Muscle of arm (tissue), 12 donors: ENCODE results near the gene GLO1. TPM values are rescaled to one million over a fixed set of nuclear protein-coding genes. Genes with fewer than 3 reads are reported as not detected.
"Not testable (repeated sequence)": the region's sequence is repeated elsewhere in the genome, so short reads cannot be mapped to it uniquely, and the experiment has no call there.

Source experiments
- DNase-seq: peaks from one replicate; pipeline ENCODE4 v3.0.0-alpha.2; 2013
- polyA plus RNA-seq, 12 donors: library from polyadenylated mRNA; unstranded; fragments of 120-200 nt; gene quantifications; one replicate each; pipeline ENCODE4 v1.2.1, GENCODE V29; 2013; ENCODE audit not compliant: insufficient read length in 12 of 12

Gene GLO1
- polyA plus RNA-seq, 12 donors = 102 to 159 (median 134) TPM; not detected in 1

DNA sequence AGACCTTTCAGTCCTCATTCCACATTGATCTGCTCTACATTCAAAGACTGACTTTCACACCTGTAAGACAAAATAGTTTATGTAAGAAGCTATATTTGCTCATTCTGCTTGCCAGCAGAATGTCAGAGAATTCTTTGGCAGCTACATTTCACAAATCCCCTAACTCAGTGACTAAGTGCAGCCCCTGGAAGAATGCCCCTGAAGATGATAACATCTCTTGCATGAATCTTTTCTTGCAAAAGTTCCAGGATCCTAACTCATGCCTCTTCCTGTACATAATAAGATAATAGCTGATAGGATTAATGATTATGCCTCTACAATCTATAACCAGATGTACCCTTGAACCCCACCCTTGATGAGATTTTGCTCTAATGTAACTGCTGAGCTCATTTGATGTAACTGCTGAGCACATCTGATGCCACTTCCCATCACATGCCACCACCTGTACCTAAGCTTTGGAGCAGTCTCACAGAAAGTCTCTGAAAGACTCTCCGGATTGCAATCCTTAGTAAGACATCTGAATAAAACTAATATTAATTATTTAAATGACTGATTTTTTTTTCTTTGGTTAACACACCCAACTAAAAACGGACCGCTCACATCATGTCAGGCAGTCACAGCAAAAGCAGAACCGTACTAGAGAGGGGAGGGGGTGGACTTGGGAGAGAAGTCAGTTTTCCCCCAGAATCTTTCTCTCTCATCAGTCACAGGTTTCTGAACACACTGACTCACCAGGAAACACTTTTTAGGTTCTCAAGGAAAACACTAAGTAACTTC is 11.5 kb upstream of the GLO1 start:
- DNase-seq = no peak

GRCh38 chr6:38713812-38714211 is 10.9 kb upstream of the GLO1 start:
- DNase-seq = no peak

DNA sequence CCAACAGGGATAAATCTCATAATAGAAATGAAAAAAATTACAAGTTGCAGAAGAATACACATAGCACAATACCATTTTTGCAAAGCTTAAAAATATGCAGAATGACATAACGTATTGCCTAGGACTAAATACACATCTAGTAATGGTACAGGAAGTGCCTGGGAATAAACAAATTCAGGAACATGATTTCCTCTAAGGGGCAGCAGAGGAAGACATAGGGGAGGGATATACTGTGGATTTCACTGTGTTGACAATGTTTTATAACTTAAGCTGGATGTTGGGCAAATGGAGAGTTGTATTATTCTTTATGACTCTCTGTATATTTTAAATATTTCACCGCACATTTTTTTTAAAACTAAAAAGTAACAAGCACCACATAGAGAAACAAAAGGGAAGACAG is 5.6 kb upstream of the GLO1 start:
- no peak for DNase-seq

- DNase-seq = no peak
Measured at GRCh38 chr6:38705924-38706323, 3.0 kb upstream of the GLO1 start.

GRCh38 chr6:38703949-38704590 is 1.1 kb upstream of the GLO1 start:
- no peak for DNase-seq

- DNase-seq = no peak
Measured at GRCh38 chr6:38701551-38701950, 1.4 kb downstream of the GLO1 start.

- not testable (repeated sequence) for DNase-seq
Measured at GRCh38 chr6:38699702-38700101, 3.2 kb downstream of the GLO1 start.

- no peak for DNase-seq
Measured at GRCh38 chr6:38697846-38698245, 5.1 kb downstream of the GLO1 start.

DNA sequence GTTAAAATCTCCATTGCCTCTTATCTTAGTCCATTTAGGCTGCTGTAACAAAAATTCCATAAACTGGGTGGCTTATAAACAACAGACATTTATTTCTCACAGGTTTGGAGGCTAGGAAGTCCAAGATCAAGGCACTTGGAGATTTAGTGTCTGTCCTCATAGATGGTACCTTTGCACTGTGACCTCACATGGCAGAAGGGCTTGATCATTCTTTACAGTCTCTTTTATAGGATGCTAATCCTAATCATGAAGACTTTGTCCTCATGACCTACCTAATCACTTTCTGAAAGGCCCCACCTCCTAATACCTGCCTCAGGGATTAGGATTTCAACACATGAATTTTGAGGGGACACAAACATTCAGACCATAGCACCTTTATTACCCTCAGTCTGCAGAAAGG is 6.6 kb downstream of the GLO1 start:
- no peak for DNase-seq

DNA sequence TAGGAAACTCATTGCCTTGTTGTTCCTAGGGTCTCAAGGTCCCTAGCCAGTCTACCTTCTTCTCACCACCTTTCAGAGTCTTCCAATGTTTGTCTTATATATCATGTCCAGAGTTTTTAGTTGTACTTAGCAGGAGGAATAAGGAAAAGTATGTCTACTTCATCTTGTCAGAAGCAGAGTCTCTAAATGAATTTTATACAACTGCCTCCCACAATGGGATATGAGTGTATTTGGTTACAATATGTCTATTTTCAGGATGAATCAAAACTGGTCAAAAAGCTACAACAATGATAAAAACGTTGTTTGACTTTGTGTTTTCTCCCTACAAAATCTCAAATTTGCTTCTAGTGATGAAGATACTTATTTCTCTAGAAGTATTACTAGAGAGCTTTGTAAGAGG is 7.0 kb downstream of the GLO1 start:
- DNase-seq = no peak

DNA sequence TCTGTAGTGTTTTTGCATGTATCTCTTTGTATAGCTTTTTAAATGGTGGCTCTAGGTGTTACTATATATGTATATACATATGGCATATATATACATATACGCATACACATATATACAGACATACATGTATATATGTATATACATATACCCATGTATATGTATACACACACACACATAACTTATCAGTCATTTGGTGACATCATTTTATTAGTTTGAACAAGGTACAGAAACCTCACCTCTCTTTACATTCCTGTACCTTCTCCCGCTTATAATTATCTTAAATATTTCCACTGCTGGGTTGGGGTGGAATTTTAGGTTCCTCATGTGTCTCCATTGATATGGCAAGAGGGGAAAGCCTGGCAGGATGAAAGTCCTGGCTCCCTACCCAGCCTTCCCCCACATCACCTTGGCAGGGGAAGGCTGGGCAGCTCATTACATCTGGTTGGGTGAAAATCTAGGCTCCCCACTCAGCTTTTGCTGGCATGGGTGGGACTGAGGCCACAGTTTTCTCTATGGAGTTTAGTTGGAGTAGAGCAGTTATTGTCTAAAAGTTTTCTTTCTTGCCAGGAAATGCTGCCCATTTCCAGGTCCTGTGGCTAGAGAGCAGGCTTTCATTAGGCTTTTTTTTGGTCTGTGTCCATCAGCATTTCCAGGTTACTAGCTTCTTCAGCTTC is 7.6 kb downstream of the GLO1 start:
- no peak for DNase-seq

DNA sequence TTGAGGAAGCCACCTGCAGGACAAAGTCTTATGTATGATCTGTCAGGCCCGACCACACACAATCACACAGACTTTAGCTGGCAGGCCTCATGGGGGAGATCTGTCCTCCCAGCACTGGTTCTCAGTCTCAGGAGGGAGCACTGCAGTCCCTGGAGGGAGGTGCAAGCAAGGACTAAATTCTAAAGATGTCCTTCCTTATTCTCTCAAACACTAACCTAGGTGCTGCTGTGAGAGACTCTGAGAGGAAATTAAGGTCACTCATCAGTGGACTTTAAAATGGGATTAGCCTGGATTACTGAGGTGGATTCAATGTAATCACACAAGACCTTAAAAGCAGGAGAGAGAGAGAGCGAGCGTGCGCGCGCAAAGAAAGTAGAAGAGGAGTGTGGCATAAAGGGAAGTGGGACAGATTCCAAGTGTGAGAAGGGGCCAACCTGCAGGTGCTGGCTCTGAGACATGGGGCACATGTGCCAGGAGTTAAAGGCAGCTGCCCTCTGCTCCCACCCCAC is 14.3 kb downstream of the GLO1 start:
- DNase-seq = no peak

DNA sequence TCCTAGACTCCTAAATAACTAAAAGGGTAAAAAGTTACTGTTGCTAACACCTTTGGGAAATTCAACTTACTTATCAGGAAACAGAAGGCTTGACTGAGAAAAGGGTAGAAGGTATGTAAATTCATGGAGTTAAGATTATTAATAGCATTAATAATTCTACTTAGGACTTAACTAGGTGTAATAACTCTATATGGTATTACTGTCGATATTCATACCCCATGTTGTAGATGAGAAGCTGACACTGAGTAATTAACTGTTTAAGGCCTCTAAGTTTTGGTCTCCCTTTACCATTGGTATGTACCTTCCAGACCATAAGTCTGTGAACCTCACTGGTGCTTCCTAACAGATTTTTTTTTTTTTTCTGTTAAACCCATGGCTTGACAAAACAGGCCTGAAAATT is 15.4 kb downstream of the GLO1 start:
- no peak for DNase-seq

DNA sequence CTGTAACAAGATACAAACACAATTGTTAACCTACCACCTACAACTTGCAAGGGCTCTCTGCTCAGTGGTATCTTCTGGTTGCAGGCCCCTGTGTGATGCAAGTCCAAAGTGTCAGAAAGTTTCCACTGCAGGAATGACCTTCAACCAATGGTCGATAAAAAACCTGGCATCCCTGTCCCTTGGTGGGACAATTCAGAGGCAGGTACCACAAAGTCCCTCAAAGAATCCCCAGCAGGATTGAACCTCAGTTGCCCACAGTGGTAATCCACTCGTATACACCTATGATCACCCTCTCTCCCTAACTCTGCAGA is 15.9 kb downstream of the GLO1 start:
- no peak for DNase-seq

DNA sequence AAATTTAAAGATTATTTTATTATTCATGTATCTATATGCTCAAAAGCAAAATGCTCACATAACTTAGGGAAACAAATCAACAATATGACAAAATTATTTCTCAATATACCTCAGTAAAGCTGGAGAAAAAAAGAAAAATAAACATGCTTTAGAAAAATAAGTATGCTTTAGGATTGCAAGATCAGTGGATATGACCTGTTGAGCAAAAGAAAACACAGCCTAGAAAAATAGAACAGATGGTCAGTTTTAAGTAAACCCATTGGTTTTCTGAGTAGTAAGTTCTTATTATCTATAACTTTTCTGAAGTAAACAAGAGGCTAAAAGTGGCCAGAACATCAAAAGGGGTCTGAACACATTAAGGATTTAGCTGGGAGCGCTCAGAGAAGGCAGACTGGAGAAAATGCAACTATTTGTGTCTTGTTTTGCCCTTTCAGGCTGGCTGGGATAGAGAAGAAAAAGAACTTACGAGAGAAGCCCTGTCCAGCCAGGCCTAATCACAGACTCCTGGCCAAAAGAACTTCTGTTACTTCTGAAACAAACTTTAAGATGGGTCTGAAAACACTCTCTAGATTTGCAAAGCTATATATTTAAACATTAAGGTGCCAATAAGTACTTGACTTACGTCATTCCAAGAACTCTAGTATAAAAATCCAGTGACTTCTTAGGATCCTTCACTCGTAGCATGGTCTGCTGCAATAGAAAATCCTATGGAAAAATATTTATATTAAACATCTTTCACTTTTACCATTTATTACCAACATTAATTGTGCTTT is 16.5 kb downstream of the GLO1 start:
- DNase-seq = no peak

DNA sequence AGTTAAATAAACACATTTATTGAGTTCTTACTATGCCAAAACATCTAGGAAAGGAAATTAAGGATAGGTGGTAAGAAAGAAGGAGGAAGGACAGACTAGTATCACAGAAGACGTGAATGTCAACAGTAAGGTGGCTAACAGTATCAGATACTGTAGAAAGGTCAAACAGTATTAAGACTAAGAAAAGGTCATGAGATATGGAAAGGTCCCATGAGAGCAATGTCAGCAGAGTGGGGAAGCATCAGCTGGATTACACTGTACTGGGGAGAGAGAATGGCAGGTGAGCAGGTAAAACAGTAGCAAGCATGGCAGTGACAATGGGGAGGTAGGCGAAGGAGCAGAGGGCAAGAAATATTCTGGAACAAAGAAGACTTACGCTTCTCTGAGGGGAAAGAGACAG is 18.0 kb downstream of the GLO1 start:
- DNase-seq = no peak

DNA sequence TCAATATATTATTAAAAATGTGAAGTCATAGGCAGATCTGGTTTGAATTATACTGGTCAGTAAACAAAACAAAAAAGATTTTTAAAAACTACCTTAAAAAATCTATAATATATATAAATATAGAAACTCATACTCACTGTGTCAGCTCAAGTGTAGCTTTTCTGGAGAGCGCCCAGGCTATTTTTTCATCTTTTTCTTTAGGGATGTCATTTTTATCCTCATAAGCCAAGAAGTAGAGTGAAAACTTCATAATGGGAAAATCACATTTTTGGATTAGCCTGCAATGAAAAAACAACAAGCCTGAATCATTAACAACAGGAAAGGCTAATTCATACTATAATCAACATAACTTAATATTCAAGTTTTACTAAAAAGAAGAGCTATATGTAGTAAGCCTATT is 18.7 kb downstream of the GLO1 start:
- DNase-seq = peak; percentile 27

GRCh38 chr6:38681850-38682249 is 21.1 kb downstream of the GLO1 start:
- DNase-seq = no peak

DNA sequence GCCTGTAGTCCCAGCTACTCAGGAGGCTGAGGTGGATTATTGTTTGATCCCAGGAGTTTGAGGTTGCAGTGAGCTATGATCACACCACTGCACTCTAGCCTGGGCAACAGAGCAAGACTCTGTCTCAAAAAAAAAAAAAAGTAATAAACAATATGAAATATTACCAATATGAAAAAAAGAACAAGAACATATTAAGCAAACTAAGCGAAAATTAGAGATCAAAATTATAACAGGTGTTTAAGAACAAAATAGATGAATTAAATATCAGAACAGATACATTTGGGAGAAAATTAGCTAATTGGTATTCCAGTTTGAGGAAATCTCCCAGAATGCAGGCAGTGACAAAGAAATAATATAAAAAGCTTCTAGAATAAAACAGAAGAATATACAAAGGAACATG is 23.3 kb downstream of the GLO1 start:
- DNase-seq = no peak

DNA sequence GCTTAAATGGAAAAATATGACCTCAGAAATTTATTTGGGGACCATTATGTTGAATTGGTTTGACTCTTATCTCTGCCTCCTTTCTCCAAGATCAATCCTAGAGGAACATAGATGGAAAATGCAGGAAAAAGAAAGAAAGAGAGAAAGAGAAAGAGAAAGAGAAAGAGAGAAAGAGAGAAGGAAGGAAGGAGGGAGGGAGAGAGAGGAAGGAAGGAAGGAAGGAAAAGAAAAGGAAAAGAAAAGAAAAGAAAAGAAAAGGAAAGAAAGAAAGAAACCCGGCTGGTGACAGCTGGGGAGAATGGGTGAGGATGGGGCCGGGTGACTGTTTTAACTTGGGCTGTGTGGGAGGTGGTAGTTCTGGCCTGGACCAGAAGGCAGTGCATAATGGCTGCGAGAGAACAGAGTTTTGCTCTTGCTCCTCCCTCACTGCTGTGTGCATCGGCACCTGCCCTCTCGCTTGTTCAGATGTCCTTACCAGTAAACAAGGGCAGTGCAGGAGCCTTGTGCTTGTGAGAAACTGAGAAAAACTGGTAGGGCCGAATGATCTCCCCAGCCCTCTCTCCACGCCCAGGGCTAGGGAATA is 24.7 kb downstream of the GLO1 start:
- DNase-seq = no peak

- DNase-seq = no peak
Measured at GRCh38 chr6:38676974-38677544, 25.9 kb downstream of the GLO1 start.
